ENCODE measurements around the gene MDH1B. TPM values are rescaled to one million over a fixed set of nuclear protein-coding genes. Genes with fewer than 3 reads are reported as not detected.
A peak's percentile ranks its signal among the peaks of the same experiment; 100 is the strongest.

The MDH1B gene
- polyA plus RNA-seq, 4 donors = 12.7 to 15.2 (median 13.2) TPM

- no peak for DNase-seq (ENCODE audit: low read depth in 4 of 4, low spot score in 3 of 4)
Measured at GRCh38 chr2:206698811-206699210, 66.3 kb downstream of the MDH1B start.

- DNase-seq (ENCODE audit: low read depth in 4 of 4, low spot score in 3 of 4) = no peak
Measured at GRCh38 chr2:206696910-206697309, 68.2 kb downstream of the MDH1B start.

GRCh38 chr2:206693399-206694137 lies 71.6 kb downstream of the MDH1B start:
- DNase-seq (ENCODE audit: low read depth in 4 of 4, low spot score in 3 of 4) = peak; percentile 32 to 47 (median 42)

- DNase-seq (ENCODE audit: low read depth in 4 of 4, low spot score in 3 of 4) = no peak
Measured at GRCh38 chr2:206692971-206693370, 72.2 kb downstream of the MDH1B start.

GRCh38 chr2:206688990-206689389 lies 76.1 kb downstream of the MDH1B start:
- DNase-seq (ENCODE audit: low read depth in 4 of 4, low spot score in 3 of 4) = no peak

- no peak for DNase-seq (ENCODE audit: low read depth in 4 of 4, low spot score in 3 of 4)
Measured at GRCh38 chr2:206688453-206688852, 76.7 kb downstream of the MDH1B start.

Other genes starting within 250 kb of the MDH1B start
- gene FAM237A, start 122.8 kb downstream of the MDH1B start, polyA plus RNA-seq (ENCODE audit: insufficient read length in 4 of 4) = not detected
- under 1 TPM in 1 of 4 donors, not detected in 3; 0.04 TPM for gene DYTN, start 46.9 kb downstream of the MDH1B start, polyA plus RNA-seq (ENCODE audit: insufficient read length in 4 of 4)
- 10 to 100 TPM; 37.5 to 45.5 (median 42.9) TPM for gene FASTKD2, start 278 bp upstream of the MDH1B start, polyA plus RNA-seq (ENCODE audit: insufficient read length in 4 of 4)
- 1 to 10 TPM; 1.1 to 1.2 (median 1.1) TPM for gene CPO, start 174.2 kb upstream of the MDH1B start, polyA plus RNA-seq (ENCODE audit: insufficient read length in 4 of 4)

All from right renal pelvis (tissue), 4 donors.